ENCODE results near the gene PPP1R15A.
"Not testable (repeated sequence)": the region's sequence is repeated elsewhere in the genome, so short reads cannot be mapped to it uniquely, and the experiment has no call there.

The PPP1R15A gene

DNA sequence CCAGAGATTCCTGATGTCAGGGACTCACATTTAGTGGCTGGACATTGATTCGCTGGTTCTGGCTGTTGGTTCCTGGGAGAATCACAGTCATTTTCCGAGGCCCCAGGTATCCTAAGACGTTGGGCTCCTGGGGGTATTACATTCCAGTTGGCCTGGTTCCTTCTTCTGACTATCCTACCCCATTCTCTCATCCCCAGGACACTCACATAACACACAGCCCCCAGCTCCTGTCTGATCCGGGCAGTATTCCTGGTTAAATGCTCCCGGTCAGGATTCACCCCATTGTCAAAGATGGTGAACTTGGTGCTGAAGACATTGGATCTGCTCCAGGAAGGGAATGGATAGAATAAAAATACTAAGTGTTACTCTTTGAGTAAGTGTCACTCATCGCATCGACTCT is 11.5 kb downstream of the PPP1R15A start:
- DNase-seq (ENCODE audit: low read depth in 1 of 2, low spot score in 1 of 2) = no peak
- no peak for TF ChIP-seq SPI1 (IDR thresholded peaks at IDR 0.05; ENCODE audit: borderline replicate concordance, low read depth)
- TF ChIP-seq, protein P1, sequence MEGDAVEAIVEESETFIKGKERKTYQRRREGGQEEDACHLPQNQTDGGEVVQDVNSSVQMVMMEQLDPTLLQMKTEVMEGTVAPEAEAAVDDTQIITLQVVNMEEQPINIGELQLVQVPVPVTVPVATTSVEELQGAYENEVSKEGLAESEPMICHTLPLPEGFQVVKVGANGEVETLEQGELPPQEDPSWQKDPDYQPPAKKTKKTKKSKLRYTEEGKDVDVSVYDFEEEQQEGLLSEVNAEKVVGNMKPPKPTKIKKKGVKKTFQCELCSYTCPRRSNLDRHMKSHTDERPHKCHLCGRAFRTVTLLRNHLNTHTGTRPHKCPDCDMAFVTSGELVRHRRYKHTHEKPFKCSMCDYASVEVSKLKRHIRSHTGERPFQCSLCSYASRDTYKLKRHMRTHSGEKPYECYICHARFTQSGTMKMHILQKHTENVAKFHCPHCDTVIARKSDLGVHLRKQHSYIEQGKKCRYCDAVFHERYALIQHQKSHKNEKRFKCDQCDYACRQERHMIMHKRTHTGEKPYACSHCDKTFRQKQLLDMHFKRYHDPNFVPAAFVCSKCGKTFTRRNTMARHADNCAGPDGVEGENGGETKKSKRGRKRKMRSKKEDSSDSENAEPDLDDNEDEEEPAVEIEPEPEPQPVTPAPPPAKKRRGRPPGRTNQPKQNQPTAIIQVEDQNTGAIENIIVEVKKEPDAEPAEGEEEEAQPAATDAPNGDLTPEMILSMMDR (IDR thresholded peaks at IDR 0.05; ENCODE audit: insufficient read depth, low read length) = no peak
- no peak for TF ChIP-seq GABPA (IDR thresholded peaks at IDR 0.05; ENCODE audit: low read depth)
- TF ChIP-seq, protein P2, sequence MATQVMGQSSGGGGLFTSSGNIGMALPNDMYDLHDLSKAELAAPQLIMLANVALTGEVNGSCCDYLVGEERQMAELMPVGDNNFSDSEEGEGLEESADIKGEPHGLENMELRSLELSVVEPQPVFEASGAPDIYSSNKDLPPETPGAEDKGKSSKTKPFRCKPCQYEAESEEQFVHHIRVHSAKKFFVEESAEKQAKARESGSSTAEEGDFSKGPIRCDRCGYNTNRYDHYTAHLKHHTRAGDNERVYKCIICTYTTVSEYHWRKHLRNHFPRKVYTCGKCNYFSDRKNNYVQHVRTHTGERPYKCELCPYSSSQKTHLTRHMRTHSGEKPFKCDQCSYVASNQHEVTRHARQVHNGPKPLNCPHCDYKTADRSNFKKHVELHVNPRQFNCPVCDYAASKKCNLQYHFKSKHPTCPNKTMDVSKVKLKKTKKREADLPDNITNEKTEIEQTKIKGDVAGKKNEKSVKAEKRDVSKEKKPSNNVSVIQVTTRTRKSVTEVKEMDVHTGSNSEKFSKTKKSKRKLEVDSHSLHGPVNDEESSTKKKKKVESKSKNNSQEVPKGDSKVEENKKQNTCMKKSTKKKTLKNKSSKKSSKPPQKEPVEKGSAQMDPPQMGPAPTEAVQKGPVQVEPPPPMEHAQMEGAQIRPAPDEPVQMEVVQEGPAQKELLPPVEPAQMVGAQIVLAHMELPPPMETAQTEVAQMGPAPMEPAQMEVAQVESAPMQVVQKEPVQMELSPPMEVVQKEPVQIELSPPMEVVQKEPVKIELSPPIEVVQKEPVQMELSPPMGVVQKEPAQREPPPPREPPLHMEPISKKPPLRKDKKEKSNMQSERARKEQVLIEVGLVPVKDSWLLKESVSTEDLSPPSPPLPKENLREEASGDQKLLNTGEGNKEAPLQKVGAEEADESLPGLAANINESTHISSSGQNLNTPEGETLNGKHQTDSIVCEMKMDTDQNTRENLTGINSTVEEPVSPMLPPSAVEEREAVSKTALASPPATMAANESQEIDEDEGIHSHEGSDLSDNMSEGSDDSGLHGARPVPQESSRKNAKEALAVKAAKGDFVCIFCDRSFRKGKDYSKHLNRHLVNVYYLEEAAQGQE (IDR thresholded peaks at IDR 0.05; ENCODE audit: insufficient replicate concordance, low read depth) = no peak
- no peak for TF ChIP-seq POLR2AphosphoS5 (IDR thresholded peaks at IDR 0.05; ENCODE audit: low read depth)
- H3K27ac ChIP-seq (replicated peaks) = no peak overlapping the region
- no peak overlapping the region for H3K4me3 ChIP-seq (replicated peaks; ENCODE audit: insufficient read depth, low read length)
- no peaks in the 10 kb centered on the region for H3K27me3 ChIP-seq (ENCODE audit: insufficient read depth, poor library complexity, severe bottlenecking)

- no peak for DNase-seq (ENCODE audit: low read depth in 1 of 2, low spot score in 1 of 2)
- TF ChIP-seq GABPA (IDR thresholded peaks at IDR 0.05; ENCODE audit: low read depth) (no peak), POLR2AphosphoS5 (IDR thresholded peaks at IDR 0.05; ENCODE audit: low read depth) (no peak), SPI1 (IDR thresholded peaks at IDR 0.05; ENCODE audit: borderline replicate concordance, low read depth) (no peak)
- TF ChIP-seq, protein P2 (IDR thresholded peaks at IDR 0.05; ENCODE audit: insufficient replicate concordance, low read depth) = no peak
- TF ChIP-seq, protein P1 (IDR thresholded peaks at IDR 0.05; ENCODE audit: insufficient read depth, low read length) = no peak
- H3K27ac ChIP-seq (replicated peaks) = no peak overlapping the region
- H3K27me3 ChIP-seq (ENCODE audit: insufficient read depth, poor library complexity, severe bottlenecking) = no peaks in the 10 kb centered on the region
- H3K4me3 ChIP-seq (replicated peaks; ENCODE audit: insufficient read depth, low read length) = no peak overlapping the region
These were observed 15.8 kb downstream of the PPP1R15A start for GRCh38 chr19:48887861-48888612.

DNA sequence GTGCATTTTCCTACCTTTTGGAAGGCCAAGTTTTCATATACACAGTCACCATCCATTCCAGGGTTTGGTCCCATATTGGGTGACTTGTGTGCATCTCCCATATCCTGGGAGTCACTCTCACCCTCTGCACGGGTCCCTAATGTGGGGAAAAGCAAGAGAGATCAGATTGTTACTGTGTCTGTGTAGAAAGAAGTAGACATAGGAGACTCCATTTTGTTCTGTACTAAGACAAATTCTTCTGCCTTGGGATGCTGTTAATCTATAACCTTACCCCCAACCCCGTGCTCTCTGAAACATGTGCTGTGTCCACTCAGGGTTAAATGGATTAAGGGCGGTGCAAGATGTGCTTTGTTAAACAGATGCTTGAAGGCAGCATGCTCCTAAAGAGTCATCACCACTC is 17.3 kb downstream of the PPP1R15A start:
- not testable (repeated sequence) for DNase-seq (ENCODE audit: low read depth in 1 of 2, low spot score in 1 of 2); H3K4me3 ChIP-seq (replicated peaks; ENCODE audit: insufficient read depth, low read length); H3K27ac ChIP-seq (replicated peaks); H3K27me3 ChIP-seq (ENCODE audit: insufficient read depth, poor library complexity, severe bottlenecking)

GRCh38 chr19:48890551-48890950 is 18.3 kb downstream of the PPP1R15A start:
- Histone ChIP-seq H3K27me3 (ENCODE audit: insufficient read depth, poor library complexity, severe bottlenecking) (peaks cover 6% of the 10 kb centered on the region), H3K4me3 (replicated peaks; ENCODE audit: insufficient read depth, low read length) (no peak overlapping the region), H3K27ac (replicated peaks) (no peak overlapping the region)
- TF ChIP-seq SPI1 (IDR thresholded peaks at IDR 0.05; ENCODE audit: borderline replicate concordance, low read depth) = no peak
- TF ChIP-seq, protein P2 (IDR thresholded peaks at IDR 0.05; ENCODE audit: insufficient replicate concordance, low read depth) = no peak
- DNase-seq (ENCODE audit: low read depth in 1 of 2, low spot score in 1 of 2) = no peak
